ENCODE data around the gene VAC14.

Gene VAC14

GRCh38 chr16:70691223-70692129 is 109.5 kb downstream of the VAC14 start:
- no peaks in the 10 kb centered on the region for H3K79me2 ChIP-seq (ENCODE audit: control insufficient read depth, insufficient read depth, low read length, unreplicated experiment)
- H3K27ac ChIP-seq (ENCODE audit: low read depth, low read length): no peak overlapping the region; the same call in 1 of the 2 replicates
- no peaks in the 10 kb centered on the region for H3K27me3 ChIP-seq (ENCODE audit: insufficient read depth, low read length)
- H3K36me3 ChIP-seq (ENCODE audit: insufficient read depth, low read length): no peaks in the 10 kb centered on the region
- no peak overlapping the region for H3K4me3 ChIP-seq (ENCODE audit: low read depth, low read length)
- peaks cover 78% of the 10 kb centered on the region for H3K4me1 ChIP-seq (ENCODE audit: control insufficient read depth, insufficient read depth, low read length, unreplicated experiment)
- H2AFZ ChIP-seq (ENCODE audit: low read length, unreplicated experiment): no peak overlapping the region

- no peak overlapping the region for H2AFZ ChIP-seq (ENCODE audit: low read length, unreplicated experiment)
- no peaks in the 10 kb centered on the region for H3K27me3 ChIP-seq (ENCODE audit: insufficient read depth, low read length)
- no peaks in the 10 kb centered on the region for H3K36me3 ChIP-seq (ENCODE audit: insufficient read depth, low read length)
- no peak overlapping the region for H3K4me3 ChIP-seq (ENCODE audit: low read depth, low read length)
- H3K4me1 ChIP-seq (ENCODE audit: control insufficient read depth, insufficient read depth, low read length, unreplicated experiment): peaks cover 74% of the 10 kb centered on the region
- H3K27ac ChIP-seq (ENCODE audit: low read depth, low read length): no peak overlapping the region
- peaks cover 4% of the 10 kb centered on the region for H3K79me2 ChIP-seq (ENCODE audit: control insufficient read depth, insufficient read depth, low read length, unreplicated experiment)
Observed at GRCh38 chr16:70689970-70690891, 110.7 kb downstream of the VAC14 start.

DNA sequence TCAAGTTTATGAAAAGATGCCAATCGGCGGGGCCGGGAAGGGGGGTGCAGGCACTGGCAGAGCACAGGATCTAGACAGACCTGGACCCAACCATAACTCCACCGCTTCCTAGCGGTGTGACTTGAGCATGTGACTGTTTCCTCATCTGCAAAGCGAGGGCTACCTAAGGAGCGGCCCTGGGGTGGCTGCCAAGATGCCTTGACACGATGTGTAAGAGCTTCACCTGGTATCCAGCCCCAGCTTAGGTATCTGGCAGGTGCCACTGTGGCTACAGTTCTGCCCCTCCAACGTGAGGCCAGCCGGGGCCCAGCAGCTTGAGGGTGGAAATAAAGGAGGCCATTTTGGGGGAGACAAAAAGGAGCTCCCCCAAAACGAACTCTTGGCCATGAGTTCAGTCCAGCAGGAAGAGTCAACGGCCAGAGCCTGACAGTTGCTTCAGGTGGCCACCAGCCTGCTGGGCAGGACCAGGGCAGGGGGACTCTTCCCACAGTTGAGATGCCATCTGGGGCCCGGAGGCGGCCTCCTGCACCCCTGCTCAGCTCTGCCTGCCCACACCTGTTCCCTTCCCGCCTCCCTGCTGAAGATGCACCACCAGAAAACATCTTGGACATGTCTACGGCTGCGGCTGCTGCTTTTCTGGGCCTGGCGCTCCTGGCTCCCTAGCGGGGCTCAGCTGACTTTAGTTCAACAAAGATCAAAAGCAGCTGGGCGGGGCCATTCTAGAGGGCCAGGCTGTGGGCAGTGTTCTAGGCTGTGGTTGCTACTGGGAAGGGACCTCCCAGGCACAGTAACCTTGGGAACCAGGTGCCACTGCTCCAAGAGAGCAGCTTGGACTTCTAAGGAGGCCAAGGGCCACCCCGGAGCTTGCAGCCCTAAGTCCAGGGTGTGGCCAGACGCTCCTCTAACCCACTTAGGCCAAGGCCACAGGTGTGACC is 111.7 kb downstream of the VAC14 start:
- no peak overlapping the region for H3K27ac ChIP-seq (ENCODE audit: low read depth, low read length)
- no peak overlapping the region for H2AFZ ChIP-seq (ENCODE audit: low read length, unreplicated experiment)
- peaks cover 64% of the 10 kb centered on the region for H3K4me1 ChIP-seq (ENCODE audit: control insufficient read depth, insufficient read depth, low read length, unreplicated experiment)
- H3K27me3 ChIP-seq (ENCODE audit: insufficient read depth, low read length): no peaks in the 10 kb centered on the region
- peaks cover 13% of the 10 kb centered on the region for H3K79me2 ChIP-seq (ENCODE audit: control insufficient read depth, insufficient read depth, low read length, unreplicated experiment)
- no peak overlapping the region for H3K4me3 ChIP-seq (ENCODE audit: low read depth, low read length)
- no peaks in the 10 kb centered on the region for H3K36me3 ChIP-seq (ENCODE audit: insufficient read depth, low read length)

GRCh38 chr16:70688246-70688742 is 112.7 kb downstream of the VAC14 start:
- H3K4me1 ChIP-seq (ENCODE audit: control insufficient read depth, insufficient read depth, low read length, unreplicated experiment): peaks cover 64% of the 10 kb centered on the region
- no peaks in the 10 kb centered on the region for H3K27me3 ChIP-seq (ENCODE audit: insufficient read depth, low read length)
- no peaks in the 10 kb centered on the region for H3K36me3 ChIP-seq (ENCODE audit: insufficient read depth, low read length)
- no peak overlapping the region for H3K27ac ChIP-seq (ENCODE audit: low read depth, low read length)
- no peak overlapping the region for H3K4me3 ChIP-seq (ENCODE audit: low read depth, low read length)
- peaks cover 23% of the 10 kb centered on the region for H3K79me2 ChIP-seq (ENCODE audit: control insufficient read depth, insufficient read depth, low read length, unreplicated experiment)
- no peak overlapping the region for H2AFZ ChIP-seq (ENCODE audit: low read length, unreplicated experiment)

DNA sequence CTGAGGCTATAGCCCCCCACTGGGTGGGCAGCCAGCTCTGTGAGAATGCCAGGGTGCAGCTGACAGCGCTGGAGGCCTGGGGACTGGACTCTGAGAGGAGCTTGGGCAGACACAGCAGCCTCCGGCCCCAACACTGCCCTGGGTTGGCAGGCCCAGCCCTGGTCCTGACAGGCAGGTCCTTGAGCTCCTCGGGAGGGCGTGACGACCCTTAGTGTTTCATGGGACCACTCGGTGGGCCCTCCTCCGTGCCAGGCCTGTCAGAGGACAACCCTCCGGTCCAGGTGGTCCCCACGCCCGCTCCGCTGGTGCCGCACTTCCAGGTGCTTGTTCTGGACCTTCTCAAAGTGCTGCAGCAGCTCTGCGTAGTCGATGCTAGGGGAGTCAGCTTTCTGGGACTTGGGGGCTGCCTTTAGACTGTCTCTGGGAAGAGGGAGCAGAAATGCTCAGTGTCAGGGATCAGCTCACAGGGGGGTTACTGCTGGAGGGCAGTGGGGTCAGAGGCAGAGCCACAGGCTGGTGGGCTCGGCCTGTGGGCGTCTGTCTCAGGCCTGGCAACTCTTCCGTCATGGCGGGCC is 113.2 kb downstream of the VAC14 start:
- H3K27ac ChIP-seq (ENCODE audit: low read depth, low read length): no peak overlapping the region

GRCh38 chr16:70687102-70687511 is 113.9 kb downstream of the VAC14 start:
- Histone ChIP-seq H3K27ac (ENCODE audit: low read depth, low read length) (no peak overlapping the region), H3K27me3 (ENCODE audit: insufficient read depth, low read length) (no peaks in the 10 kb centered on the region), H3K4me1 (ENCODE audit: control insufficient read depth, insufficient read depth, low read length, unreplicated experiment) (peaks cover 58% of the 10 kb centered on the region), H2AFZ (ENCODE audit: low read length, unreplicated experiment) (no peak overlapping the region), H3K4me3 (ENCODE audit: low read depth, low read length) (no peak overlapping the region), H3K79me2 (ENCODE audit: control insufficient read depth, insufficient read depth, low read length, unreplicated experiment) (peaks cover 35% of the 10 kb centered on the region), H3K36me3 (ENCODE audit: insufficient read depth, low read length) (no peaks in the 10 kb centered on the region)

More for the DNA sequence above, 113.2 kb downstream of the VAC14 start:
- Histone ChIP-seq H3K27me3 (ENCODE audit: insufficient read depth, low read length) (no peaks in the 10 kb centered on the region), H3K79me2 (ENCODE audit: control insufficient read depth, insufficient read depth, low read length, unreplicated experiment) (peaks cover 28% of the 10 kb centered on the region), H3K4me1 (ENCODE audit: control insufficient read depth, insufficient read depth, low read length, unreplicated experiment) (peaks cover 61% of the 10 kb centered on the region), H2AFZ (ENCODE audit: low read length, unreplicated experiment) (no peak overlapping the region), H3K36me3 (ENCODE audit: insufficient read depth, low read length) (no peaks in the 10 kb centered on the region), H3K4me3 (ENCODE audit: low read depth, low read length) (no peak overlapping the region)

DNA sequence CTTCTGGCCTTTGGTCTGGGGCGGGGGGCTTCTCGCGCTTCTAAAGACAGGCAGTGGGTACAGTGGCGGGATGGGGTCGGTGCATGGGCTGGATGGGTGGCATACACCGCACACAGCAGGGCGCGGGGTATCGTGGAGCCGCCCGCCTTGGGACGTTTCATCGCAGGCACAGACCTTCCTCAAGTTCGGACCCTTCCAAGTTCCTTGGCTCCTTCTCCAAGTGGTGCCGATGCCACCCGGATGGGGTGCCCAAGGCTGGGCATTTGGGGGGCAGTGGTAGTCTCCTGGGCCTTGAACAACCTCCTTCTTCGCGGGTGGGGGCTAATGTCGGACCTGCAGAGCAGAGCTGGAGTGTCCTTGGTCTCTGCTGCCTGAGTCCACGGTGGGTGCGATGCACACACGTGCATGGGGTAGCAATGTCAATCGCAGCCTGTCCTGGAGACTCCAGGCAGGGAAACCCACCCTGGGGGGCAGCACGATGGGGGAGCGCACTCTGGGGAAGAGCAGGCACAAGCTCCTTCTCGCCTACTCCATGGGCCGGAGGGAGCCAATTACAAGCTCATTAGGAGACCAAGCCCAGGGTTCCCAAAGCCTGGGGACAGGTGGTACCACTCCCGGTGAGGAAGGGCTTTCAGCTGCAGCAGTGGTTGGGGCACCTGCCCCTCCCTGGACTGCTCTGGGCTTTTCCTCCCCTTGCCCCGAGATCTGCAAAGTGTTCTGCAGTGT is 114.4 kb downstream of the VAC14 start:
- H3K36me3 ChIP-seq (ENCODE audit: insufficient read depth, low read length): no peaks in the 10 kb centered on the region
- peak overlapping the region; percentile 60 for H3K4me3 ChIP-seq (ENCODE audit: low read depth, low read length)
- peaks cover 40% of the 10 kb centered on the region for H3K79me2 ChIP-seq (ENCODE audit: control insufficient read depth, insufficient read depth, low read length, unreplicated experiment)
- H3K27ac ChIP-seq (ENCODE audit: low read depth, low read length): no peak overlapping the region
- peaks cover 54% of the 10 kb centered on the region for H3K4me1 ChIP-seq (ENCODE audit: control insufficient read depth, insufficient read depth, low read length, unreplicated experiment)
- H2AFZ ChIP-seq (ENCODE audit: low read length, unreplicated experiment): peak overlapping the region; percentile 61
- H3K27me3 ChIP-seq (ENCODE audit: insufficient read depth, low read length): no peaks in the 10 kb centered on the region

GRCh38 chr16:70685938-70686375 is 115.0 kb downstream of the VAC14 start, which contains the start of gene MTSS2:
TSS of gene MTSS2 (minus strand) at chr16:70686053. CDS start at chr16:70685791, 262 bp downstream.
- Histone ChIP-seq H3K27ac (ENCODE audit: low read depth, low read length) (no peak within 1 kb of the TSS; the same call in 1 of the 2 replicates), H3K4me1 (ENCODE audit: control insufficient read depth, insufficient read depth, low read length, unreplicated experiment) (peaks cover 54% of the 10 kb centered on the region), H3K4me3 (ENCODE audit: low read depth, low read length) (peak within 1 kb of the TSS; percentile 98), H3K36me3 (ENCODE audit: insufficient read depth, low read length) (no peaks in the 10 kb centered on the region), H3K27me3 (ENCODE audit: insufficient read depth, low read length) (no peaks in the 10 kb centered on the region), H2AFZ (ENCODE audit: low read length, unreplicated experiment) (peak within 1 kb of the TSS; percentile 61), H3K79me2 (ENCODE audit: control insufficient read depth, insufficient read depth, low read length, unreplicated experiment) (peaks cover 46% of the 10 kb centered on the region)
